HepG2 (cell line): Measurements from ENCODE around the gene PSMB10.

Experiments
- NFAT5 ChIP-seq: sonication (generic); formaldehyde crosslinking; IDR thresholded peaks from 2 replicates; pipeline ENCODE4 v1.4.0; 2020; ENCODE audit warnings: missing genetic modification reagents
- ZNF274 ChIP-seq: sonication (generic); formaldehyde crosslinking; IDR thresholded peaks from 2 replicates; pipeline ENCODE4 v1.5.1; 2020; ENCODE audit warnings: mild to moderate bottlenecking, missing genetic modification reagents
- TF ChIP-seq, protein P1 (sequence below): sonication (generic); formaldehyde crosslinking; IDR thresholded peaks from 2 replicates; pipeline ENCODE4 v1.8.1; 2023; ENCODE audit warnings: mild to moderate bottlenecking, missing genetic modification reagents, borderline replicate concordance

DNA sequence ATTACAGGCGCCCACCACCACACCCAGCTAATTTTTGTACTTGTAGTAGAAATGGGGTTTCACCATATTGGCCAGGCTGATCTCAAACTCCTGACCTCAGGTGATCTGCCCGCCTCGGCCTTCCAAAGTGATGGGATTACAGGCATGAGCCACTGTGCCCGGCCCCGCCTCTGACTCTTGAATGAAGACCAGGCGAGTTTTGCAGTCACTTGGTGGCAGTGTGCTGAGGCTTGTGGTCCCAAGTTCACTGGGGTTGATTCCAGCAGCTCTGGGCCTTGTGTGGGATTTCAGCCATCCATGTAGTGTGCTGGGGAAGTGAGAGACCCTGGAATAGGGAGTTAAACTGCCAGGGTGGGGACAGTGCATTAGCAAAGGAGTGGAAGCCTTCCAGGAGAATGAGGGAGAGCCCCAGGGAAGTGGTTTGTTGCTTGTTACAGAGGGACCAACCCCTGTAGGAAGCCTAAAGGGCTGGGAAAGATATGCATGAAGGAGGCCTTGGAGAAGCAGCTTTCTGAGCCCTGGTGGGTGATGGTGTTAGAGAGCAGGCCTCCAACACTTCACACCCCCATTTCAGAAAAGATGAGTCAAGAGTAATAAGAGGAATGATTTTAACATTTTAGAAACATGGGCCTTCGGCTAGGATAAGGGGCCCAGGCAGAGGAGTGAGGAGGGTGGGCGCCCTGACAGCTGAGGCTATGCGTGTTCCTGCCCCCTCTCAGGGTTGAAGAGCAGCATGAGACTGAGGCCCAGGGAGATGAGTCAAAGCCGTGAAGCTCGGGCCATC is 29.1 kb downstream of the PSMB10 start:
- TF ChIP-seq ZNF274 (no peak), NFAT5 (CRISPR knock-in tag) (no peak)
- TF ChIP-seq, protein P1, sequence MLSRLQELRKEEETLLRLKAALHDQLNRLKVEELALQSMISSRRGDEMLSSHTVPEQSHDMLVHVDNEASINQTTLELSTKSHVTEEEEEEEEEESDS (CRISPR knock-in tag): no peak
